Measurements from ENCODE around the gene NAA80.

DNA sequence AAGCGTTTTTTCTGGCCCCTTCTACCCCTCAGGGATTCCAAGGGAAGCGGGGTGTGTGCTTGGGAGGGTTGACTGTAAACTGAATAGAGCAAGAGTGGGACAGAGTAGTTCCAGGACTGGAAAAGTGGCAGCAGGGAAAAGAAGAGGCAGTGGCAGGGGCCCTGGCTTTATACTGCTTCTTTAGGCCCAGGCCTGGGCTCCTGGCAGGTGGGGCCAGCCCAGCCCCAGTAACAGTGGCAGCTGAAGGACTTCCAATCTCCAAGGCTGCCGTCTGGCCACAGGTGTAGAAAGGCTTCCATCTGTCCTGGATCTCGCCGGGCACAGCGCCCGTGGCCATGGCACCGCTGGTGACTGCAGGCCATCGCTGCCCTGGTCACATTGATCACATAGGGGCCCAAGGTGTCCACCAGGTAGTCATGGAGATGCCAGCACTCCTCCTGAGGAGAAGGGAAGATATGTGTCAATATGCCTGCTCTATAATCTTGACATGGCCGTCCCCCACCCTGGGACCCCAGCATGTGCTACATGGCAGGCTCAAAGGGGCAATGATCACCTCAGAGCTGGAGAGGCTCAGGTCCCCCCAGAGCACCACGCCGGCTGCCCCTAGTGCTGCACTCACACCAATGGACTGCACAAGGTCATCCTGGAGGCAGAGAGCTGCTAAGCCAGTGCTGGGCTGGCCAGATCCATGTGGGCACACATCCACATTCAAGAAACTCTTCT lies 6.0 kb downstream of the NAA80 start:
- TF ChIP-seq, protein P1, sequence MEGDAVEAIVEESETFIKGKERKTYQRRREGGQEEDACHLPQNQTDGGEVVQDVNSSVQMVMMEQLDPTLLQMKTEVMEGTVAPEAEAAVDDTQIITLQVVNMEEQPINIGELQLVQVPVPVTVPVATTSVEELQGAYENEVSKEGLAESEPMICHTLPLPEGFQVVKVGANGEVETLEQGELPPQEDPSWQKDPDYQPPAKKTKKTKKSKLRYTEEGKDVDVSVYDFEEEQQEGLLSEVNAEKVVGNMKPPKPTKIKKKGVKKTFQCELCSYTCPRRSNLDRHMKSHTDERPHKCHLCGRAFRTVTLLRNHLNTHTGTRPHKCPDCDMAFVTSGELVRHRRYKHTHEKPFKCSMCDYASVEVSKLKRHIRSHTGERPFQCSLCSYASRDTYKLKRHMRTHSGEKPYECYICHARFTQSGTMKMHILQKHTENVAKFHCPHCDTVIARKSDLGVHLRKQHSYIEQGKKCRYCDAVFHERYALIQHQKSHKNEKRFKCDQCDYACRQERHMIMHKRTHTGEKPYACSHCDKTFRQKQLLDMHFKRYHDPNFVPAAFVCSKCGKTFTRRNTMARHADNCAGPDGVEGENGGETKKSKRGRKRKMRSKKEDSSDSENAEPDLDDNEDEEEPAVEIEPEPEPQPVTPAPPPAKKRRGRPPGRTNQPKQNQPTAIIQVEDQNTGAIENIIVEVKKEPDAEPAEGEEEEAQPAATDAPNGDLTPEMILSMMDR (IDR thresholded peaks at IDR 0.05) = no peak
- TF ChIP-seq POLR2A (IDR thresholded peaks at IDR 0.05) = no peak

Data from body of pancreas (tissue), 4 donors.